WTC11 (cell line): ENCODE data around the gene PCSK4. TPM values are rescaled to one million over a fixed set of nuclear protein-coding genes. Genes with fewer than 3 reads are reported as not detected.

ENCODE experiments used
- ATAC-seq: fragments of 200-7000 bp; cut with Tn5 transposase; 2 replicates; pipeline ENCODE4 v1.10.0; 2021; ENCODE audit warnings: mild to moderate bottlenecking, moderate library complexity
- CTCF ChIA-PET: fragments of 300-600 bp; sonication (Branson Sonifier 250); formaldehyde crosslinking; loops from one replicate; lab custom pipeline; 2021; ENCODE audit warnings: antibody characterized with exemption; lab: Charles Lee
- POLR2A ChIA-PET: fragments of 350-600 bp; sonication (Branson Sonifier 250); formaldehyde crosslinking; loops from one replicate; lab custom pipeline; 2021; ENCODE audit warnings: antibody characterized with exemption; lab: Charles Lee
- DNase-seq: peaks from one replicate; pipeline ENCODE4 v3.0.0; 2021; ENCODE audit warnings: low spot score
- H3K27ac Mint-ChIP-seq: 2 replicates; pipeline ENCODE4 v1.8.0; 2021; ENCODE audit warnings: mixed read lengths
- H3K27me3 Mint-ChIP-seq: 2 replicates; pipeline ENCODE4 v1.8.0; 2021; ENCODE audit warnings: low read depth, mild to moderate bottlenecking, moderate library complexity, mixed read lengths
- H3K36me3 Mint-ChIP-seq: 2 replicates; pipeline ENCODE4 v1.8.0; 2021; ENCODE audit warnings: mixed read lengths
- H3K4me1 Mint-ChIP-seq: 2 replicates; pipeline ENCODE4 v1.8.0; 2022; ENCODE audit warnings: mixed read lengths
- H3K4me3 Mint-ChIP-seq: 2 replicates; pipeline ENCODE4 v1.8.0; 2021; ENCODE audit warnings: mild to moderate bottlenecking, moderate library complexity, mixed read lengths
- H3K9me3 Mint-ChIP-seq: 2 replicates; pipeline ENCODE4 v1.8.0; 2021; ENCODE audit warnings: mixed read lengths
- GTF2I ChIP-seq: fragments of 250-450 bp; sonication (Bioruptor Pico); conservative IDR thresholded peaks from 2 replicates; pipeline ENCODE4 v1.4.0; 2021; ENCODE audit warnings: mild to moderate bottlenecking
- JAZF1 ChIP-seq: fragments of 250-450 bp; sonication (Bioruptor Pico); IDR thresholded peaks from 2 replicates; pipeline ENCODE4 v1.9.0; 2021; ENCODE audit warnings: moderate library complexity, mild to moderate bottlenecking, inconsistent platforms
- NFYB ChIP-seq: sonication (generic); formaldehyde crosslinking; conservative IDR thresholded peaks from 2 replicates; pipeline ENCODE4 v1.8.0; 2022; ENCODE audit warnings: low read depth, missing genetic modification reagents
- SMAD4 ChIP-seq: sonication (generic); formaldehyde crosslinking; IDR thresholded peaks from 2 replicates; pipeline ENCODE4 v1.8.0; 2022; ENCODE audit warnings: mild to moderate bottlenecking, missing genetic modification reagents
- SP1 ChIP-seq: sonication (generic); formaldehyde crosslinking; conservative IDR thresholded peaks from 2 replicates; pipeline ENCODE4 v1.8.1; 2022; ENCODE audit warnings: missing genetic modification reagents
- USF2 ChIP-seq: sonication (generic); formaldehyde crosslinking; IDR thresholded peaks from 2 replicates; pipeline ENCODE4 v1.8.1; 2023; ENCODE audit warnings: mild to moderate bottlenecking, missing genetic modification reagents, moderate library complexity
- ZBTB21 ChIP-seq: sonication (generic); formaldehyde crosslinking; IDR thresholded peaks from 2 replicates; pipeline ENCODE4 v1.8.1; 2023; ENCODE audit warnings: mild to moderate bottlenecking, missing genetic modification reagents, borderline replicate concordance
- ZNF263 ChIP-seq: sonication (generic); formaldehyde crosslinking; IDR thresholded peaks from 2 replicates; pipeline ENCODE4 v1.8.1; 2022; ENCODE audit warnings: low read depth, mild to moderate bottlenecking, moderate library complexity, missing genetic modification reagents
- ZNF416 ChIP-seq: fragments of 250-450 bp; sonication (Bioruptor Pico); IDR thresholded peaks from 2 replicates; pipeline ENCODE4 v1.9.0; 2021; ENCODE audit warnings: mild to moderate bottlenecking, inconsistent platforms
- ZNF425 ChIP-seq: fragments of 250-450 bp; sonication (Bioruptor Pico); conservative IDR thresholded peaks from 2 replicates; pipeline ENCODE4 v1.9.0; 2021; ENCODE audit warnings: mild to moderate bottlenecking
- total RNA-seq: library from RNA; stranded (reverse); gene quantifications from 3 replicates; pipeline ENCODE4 v1.2.3, GENCODE V29; 2021
- TF ChIP-seq, protein P1 (sequence below): sonication (generic); formaldehyde crosslinking; IDR thresholded peaks from 2 replicates; pipeline ENCODE4 v1.8.0; 2022; ENCODE audit warnings: mild to moderate bottlenecking, missing genetic modification reagents
- TF ChIP-seq, protein P2 (sequence below): sonication (generic); formaldehyde crosslinking; IDR thresholded peaks from 2 replicates; pipeline ENCODE4 v1.8.1; 2023; ENCODE audit warnings: mild to moderate bottlenecking, missing genetic modification reagents, moderate library complexity

Gene PCSK4
- total RNA-seq, 1 experiment from 2014 or later, result 22.4 TPM

- no peak for DNase-seq
- Mint-ChIP-seq H3K36me3 (no peaks in the 10 kb centered on the region), H3K4me3 (no peak overlapping the region), H3K27me3 (peaks cover 75% of the 10 kb centered on the region), H3K9me3 (no peaks in the 10 kb centered on the region), H3K27ac (no peak overlapping the region), H3K4me1 (peaks cover 5% of the 10 kb centered on the region; the same call in 1 of the 2 replicates)
- ATAC-seq, result no peak
- CTCF ChIA-PET, result interaction anchor here (1.4 kb wide), 2 partner anchors 17 to 171 kb away, joined by 3 to 5 read pairs; no protein-coding TSS in a partner anchor
- POLR2A ChIA-PET, result interaction anchor here (0.8 kb wide), 1 partner anchor 24 kb away, joined by 3 read pairs; no protein-coding TSS in a partner anchor
- peak; percentile 80 for TF ChIP-seq GTF2I
- no peak for TF ChIP-seq ZBTB21 (CRISPR knock-in tag)
These were observed 39.1 kb downstream of the PCSK4 start for GRCh38 chr19:1450735-1451731.

GRCh38 chr19:1449467-1450442, 40.4 kb downstream of the PCSK4 start, which contains the start of gene APC2:
TSS of gene APC2 (plus strand) at chr19:1450121. CDS start at chr19:1453002, 2,881 bp downstream.
- peak; percentile 86 for DNase-seq
- no peak within 1 kb of the TSS for H3K4me3 Mint-ChIP-seq
- no peaks in the 10 kb centered on the region for H3K9me3 Mint-ChIP-seq
- H3K27me3 Mint-ChIP-seq, result peaks cover 76% of the 10 kb centered on the region
- ChIA-PET CTCF (interaction anchor here (1.0 to 1.4 kb wide), 3 partner anchors 18 to 170 kb away, joined by 3 to 5 read pairs (median 3); no protein-coding TSS in a partner anchor), POLR2A (interaction anchor here (0.6 kb wide), 1 partner anchor 14 kb away, joined by 3 read pairs; no protein-coding TSS in a partner anchor)
- ATAC-seq, result peak; percentile 47
- H3K27ac Mint-ChIP-seq, result no peak within 1 kb of the TSS
- TF ChIP-seq SP1 (CRISPR knock-in tag) (0 out of 2 replicates have a peak, but pooled peaks have one; percentile 23), JAZF1 (CRISPR knock-in tag) (no peak), SMAD4 (CRISPR knock-in tag) (no peak), USF2 (CRISPR knock-in tag) (no peak), NFYB (CRISPR knock-in tag) (peak; percentile 89), ZNF263 (CRISPR knock-in tag) (peak; percentile 89)
- TF ChIP-seq, protein P1, sequence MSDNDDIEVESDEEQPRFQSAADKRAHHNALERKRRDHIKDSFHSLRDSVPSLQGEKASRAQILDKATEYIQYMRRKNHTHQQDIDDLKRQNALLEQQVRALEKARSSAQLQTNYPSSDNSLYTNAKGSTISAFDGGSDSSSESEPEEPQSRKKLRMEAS (CRISPR knock-in tag), result peak; percentile 55
- H3K36me3 Mint-ChIP-seq, result no peaks in the 10 kb centered on the region
- H3K4me1 Mint-ChIP-seq, result peaks cover 5% of the 10 kb centered on the region; the same call in 1 of the 2 replicates

DNA sequence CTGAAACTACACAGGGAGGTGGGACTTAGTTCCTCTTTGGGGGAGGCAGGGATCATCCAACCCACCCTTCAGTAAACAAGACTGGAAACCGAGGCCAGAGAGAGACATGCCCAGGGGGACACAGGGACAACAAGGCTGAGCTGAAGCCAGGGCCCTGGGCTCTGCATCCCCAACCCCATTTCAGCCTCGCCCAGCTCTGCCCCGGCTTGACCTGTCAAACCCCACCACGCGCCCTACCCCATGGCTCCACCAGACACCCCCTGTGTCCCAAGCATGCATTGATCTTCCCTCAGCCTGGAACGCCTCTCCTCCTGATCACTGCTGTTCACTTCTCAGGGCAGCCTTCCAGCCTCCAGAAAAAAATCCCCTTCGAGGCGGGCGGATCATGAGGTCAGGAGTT, 42.2 kb downstream of the PCSK4 start:
- no peak for ATAC-seq
- H3K27ac Mint-ChIP-seq, result no peak overlapping the region

More for the DNA sequence above, 42.2 kb downstream of the PCSK4 start:
- POLR2A ChIA-PET, result no interaction called here
- H3K4me1 Mint-ChIP-seq, result peaks cover 6% of the 10 kb centered on the region; the same call in 1 of the 2 replicates
- H3K27me3 Mint-ChIP-seq, result peaks cover 64% of the 10 kb centered on the region
- no peaks in the 10 kb centered on the region for H3K36me3 Mint-ChIP-seq
- CTCF ChIA-PET, result no interaction called here
- no peaks in the 10 kb centered on the region for H3K9me3 Mint-ChIP-seq
- H3K4me3 Mint-ChIP-seq, result no peak overlapping the region
- no peak for DNase-seq
- no peak for TF ChIP-seq USF2 (CRISPR knock-in tag)
- TF ChIP-seq ZNF416 (CRISPR knock-in tag), result no peak
- TF ChIP-seq, protein P2, sequence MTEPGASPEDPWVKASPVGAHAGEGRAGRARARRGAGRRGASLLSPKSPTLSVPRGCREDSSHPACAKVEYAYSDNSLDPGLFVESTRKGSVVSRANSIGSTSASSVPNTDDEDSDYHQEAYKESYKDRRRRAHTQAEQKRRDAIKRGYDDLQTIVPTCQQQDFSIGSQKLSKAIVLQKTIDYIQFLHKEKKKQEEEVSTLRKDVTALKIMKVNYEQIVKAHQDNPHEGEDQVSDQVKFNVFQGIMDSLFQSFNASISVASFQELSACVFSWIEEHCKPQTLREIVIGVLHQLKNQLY (CRISPR knock-in tag), result no peak
- TF ChIP-seq ZNF425 (CRISPR knock-in tag), result no peak
- TF ChIP-seq, all 79 proteins: peak for 0
